Raji (cell line): ENCODE data around the gene GPT2.

Experiments
- POLR2A ChIP-seq: IDR thresholded peaks from 2 replicates; pipeline ENCODE4 v1.6.1; 2011; ENCODE audit warnings: low read depth, low read length, control low read depth; ENCODE audit not compliant: insufficient read depth

The GPT2 gene

DNA sequence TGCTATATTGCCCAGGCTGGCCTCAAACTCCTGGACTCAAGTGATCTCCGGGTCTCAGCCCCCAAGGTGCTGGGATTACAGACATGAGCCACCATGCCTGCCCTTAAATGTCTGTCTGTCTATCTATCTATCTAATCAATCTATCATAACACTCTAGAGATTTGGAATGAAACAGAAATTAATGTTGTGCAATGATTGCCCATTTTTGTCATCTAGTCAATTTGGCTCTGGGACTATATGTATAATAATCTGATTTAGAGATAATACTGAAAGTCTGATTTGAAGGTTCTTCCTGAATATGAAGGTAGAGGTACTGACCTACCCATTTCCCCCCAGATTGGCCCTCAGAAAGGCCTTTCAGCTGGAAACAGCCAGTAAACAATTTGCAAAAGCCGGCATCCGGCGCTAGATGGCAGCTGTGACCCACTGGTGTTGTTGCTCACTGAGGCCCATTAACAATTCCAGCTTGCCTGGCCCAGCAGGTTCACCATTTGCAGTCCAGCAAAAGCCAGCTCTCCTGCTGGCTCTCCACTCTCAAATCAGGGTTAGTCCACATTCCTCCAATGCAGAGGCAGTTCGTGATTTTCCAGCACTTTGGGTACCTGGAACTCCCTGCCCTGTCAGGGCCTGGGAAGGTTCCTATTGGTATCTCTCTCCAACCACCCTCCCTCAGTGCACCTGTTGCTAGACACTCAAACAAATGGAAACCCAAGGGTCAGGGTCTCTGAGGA is 30.3 kb upstream of the GPT2 start:
- TF ChIP-seq POLR2A = no peak

DNA sequence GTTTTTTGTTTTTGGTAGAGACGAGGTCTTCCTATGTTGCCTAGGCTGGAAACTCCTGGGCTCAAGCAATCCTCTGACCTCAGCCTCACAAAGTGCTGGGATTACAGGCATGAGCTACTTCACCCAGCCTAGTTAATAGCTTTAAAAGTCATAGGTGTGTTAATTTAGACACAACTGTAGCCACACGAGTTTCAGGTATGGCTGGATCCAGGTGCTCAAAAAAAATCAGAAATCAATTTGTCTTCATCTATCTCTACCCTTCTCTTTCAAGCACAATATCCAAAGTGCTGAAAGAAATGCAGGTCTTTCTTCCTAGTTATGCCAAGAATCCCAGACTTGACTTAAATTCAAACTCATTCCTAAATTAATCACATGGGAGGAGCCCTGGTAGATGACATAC is 29.3 kb upstream of the GPT2 start:
- no peak for TF ChIP-seq POLR2A

DNA sequence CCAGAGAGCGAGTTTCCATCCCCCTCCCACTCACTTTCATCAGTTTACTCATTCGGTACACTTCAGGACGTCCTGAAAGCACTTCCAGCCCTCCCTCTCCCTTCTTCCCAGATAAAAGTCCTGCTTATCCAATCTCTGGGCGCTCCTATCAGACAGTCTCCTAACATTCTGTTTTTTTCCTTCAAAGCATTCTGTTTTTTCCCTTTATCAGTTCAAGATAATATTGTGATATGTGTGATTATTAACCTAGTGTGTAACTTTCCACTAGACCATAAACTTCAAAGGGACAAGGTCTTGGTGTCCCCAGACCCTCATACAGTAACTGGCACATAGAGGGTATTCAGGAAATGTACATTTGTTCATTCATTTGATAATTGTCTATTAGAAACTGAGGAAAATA is 28.8 kb upstream of the GPT2 start:
- no peak for TF ChIP-seq POLR2A

DNA sequence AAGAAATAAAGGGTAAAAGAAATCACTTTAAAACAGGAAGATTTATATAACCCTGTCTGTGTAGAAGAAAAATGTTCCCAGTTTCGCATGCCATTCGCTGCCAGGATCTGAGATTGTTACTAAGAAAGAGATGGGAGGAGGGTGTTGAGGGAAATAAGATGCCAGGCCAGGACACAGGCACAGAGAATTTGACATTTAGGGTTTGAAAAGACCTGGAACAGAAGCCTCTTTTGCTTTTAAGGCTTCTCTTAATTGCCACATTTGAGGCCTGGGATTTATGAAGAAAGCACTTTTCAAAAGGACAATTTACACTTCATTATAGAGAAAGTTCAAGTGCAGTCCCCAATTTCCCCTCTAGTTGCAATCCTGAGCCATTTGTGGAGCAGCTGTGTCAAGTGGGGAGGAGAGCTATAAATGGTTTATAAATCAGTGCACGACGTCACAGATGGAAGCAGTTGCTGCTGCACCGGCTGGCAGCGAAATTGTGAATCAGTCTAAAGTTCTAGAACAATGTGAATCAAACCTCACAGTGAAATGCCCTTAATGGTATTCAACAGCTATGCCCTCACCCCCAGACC is 26.7 kb upstream of the GPT2 start:
- no peak for TF ChIP-seq POLR2A

DNA sequence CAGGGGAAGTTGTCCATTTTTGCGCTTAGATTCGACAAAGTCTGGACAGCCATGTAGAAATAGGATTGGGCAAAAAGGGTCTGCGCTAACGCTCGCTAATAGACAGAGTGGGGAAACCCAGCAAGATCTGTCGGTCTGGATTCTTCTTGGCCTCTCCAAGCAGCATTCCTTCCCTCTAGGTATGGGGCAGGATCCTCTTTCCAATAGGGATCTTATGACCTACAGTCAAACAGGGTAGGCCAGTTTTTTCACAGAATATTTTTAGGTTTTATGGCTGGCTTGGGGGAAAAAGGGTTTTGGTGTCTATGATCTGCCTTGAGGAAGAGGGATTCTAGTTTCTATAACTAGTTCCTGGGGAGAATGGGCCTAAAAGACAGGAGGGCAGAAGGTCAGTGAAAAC is 26.0 kb upstream of the GPT2 start:
- TF ChIP-seq POLR2A = no peak

DNA sequence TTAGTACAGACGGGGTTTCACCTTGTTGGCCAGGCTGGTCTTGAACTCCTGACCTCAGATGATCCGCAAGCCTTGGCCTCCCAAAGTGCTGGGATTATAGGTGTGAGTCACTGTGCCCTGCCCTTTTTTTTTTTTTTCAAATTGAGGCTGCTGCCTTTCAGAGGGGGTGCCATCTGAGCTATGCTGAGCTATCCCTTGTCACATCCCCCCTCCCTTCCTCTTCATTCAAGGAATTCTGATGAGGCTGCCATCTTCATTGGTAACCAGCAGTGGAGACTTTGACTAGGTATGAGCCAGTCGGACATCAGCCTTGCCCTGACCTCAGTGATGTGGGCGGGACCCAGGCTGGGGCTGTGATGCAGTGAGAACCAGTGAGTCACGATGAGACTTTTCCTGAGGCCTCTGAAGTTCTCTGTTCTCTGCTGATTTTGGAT is 24.4 kb upstream of the GPT2 start:
- no peak for TF ChIP-seq POLR2A

DNA sequence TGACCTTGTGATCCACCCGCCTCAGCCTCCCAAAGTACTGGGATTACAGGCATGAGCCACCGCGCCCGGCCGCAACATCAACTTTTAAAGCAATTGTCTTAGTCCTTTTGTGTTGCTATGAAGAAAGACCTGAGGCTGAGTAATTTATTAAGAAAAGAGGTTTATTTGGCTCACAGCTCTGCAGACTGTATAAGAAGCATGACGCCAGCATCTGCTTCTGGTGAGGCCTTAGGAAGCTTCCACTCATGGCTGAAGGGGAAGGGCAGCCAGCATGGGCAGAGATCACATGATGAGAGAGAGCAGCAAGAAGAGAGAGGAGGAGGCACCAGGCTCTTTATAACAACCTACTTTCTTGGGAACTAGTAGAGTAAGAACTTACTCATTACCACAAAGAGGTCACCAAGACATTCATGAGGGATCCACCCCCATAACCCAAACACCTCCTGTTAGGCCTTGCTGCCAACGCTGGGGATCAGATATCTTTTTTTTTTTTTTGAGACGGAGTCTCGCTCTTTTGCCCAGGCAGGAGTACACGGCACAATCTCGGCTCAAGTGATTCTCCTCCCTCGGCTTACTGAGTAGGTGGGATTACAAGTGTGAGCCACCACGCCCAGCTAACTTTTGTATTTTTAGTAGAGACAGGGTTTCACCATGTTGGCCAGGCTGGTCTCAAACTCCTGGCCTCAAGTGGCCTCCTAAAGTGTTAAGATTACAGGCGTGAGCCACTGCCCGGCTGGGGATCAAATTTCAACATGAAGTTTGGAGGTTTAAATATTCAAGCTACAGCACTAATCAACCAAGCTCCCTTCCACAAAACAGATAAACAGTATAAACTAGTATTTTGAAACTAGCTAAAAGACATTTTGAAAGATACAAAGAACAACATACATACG is 21.4 kb upstream of the GPT2 start:
- no peak for TF ChIP-seq POLR2A

DNA sequence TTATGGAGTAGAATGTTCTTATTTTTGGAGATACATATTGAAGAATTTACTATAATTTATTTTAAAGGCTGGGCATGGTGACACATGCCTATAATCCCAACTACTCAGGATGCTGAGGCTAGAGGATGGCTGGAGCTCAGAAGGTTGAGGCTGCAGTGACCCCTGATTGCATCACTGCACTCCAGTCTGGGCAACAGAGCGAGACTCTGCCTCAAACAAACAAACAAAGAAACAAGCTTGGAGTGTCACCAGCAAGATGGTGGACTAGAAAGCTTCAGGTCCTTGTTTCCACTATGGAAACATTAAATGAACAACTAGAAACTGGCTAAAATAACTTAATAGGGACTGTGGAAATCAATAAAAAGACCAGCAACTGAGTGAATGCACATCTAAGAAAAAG is 17.9 kb upstream of the GPT2 start:
- TF ChIP-seq POLR2A = no peak

DNA sequence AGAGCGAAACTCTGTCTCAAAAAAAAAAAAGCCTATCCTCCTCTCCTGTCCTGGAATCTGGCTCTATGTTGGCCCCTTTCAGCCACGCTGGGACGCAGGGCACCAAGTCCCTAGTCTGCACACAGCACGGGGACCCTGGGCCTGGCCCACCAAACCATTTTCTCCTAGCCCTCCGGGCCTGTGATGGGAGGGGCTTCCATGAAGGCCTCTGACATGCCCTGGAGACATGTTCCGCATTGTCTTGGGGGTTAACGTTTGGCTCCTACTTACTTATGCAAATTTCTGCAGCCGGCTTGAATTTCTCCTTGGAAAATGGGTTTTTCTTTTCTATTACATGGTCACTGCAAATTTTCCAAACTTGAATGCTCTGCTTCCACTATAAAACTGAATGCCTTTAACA is 12.6 kb upstream of the GPT2 start:
- TF ChIP-seq POLR2A = no peak

DNA sequence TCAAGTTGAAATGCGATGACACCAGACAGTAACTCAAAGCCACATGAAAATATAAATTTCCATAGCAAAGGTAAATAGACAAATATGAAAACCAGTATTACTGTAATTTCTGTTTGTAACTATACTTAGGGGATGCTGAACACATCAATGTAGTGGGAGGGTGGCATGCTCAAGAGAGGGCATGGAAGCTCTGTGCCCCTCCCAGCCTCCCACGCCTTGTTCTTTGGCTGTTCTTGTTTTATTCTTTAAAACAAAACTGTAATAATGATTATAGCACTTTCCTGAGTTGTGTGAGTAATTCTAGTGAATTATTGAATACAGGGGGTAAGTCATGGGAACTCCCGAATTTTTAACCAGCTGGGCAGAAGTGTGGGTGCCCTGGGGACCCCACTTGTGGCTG is 11.0 kb upstream of the GPT2 start:
- no peak for TF ChIP-seq POLR2A

DNA sequence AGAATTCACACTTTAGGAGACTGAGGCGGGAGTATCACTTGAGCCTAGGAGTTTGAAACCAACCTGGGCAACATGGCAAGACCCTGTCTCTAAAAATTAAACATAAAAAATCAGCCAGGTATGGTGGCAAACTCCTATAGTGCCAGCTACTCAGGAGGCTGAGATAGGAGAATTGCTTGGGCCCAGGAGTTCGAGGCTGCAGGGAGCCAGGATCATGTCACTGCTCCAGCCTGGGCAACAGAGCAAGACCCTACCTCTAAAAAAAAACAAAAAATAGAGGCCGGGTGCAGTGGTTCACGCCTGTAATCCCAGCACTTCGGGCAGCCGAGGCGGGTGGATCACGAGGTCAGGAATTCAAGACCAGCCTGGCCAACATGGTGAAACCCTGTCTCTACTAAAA is 8.9 kb upstream of the GPT2 start:
- no peak for TF ChIP-seq POLR2A

DNA sequence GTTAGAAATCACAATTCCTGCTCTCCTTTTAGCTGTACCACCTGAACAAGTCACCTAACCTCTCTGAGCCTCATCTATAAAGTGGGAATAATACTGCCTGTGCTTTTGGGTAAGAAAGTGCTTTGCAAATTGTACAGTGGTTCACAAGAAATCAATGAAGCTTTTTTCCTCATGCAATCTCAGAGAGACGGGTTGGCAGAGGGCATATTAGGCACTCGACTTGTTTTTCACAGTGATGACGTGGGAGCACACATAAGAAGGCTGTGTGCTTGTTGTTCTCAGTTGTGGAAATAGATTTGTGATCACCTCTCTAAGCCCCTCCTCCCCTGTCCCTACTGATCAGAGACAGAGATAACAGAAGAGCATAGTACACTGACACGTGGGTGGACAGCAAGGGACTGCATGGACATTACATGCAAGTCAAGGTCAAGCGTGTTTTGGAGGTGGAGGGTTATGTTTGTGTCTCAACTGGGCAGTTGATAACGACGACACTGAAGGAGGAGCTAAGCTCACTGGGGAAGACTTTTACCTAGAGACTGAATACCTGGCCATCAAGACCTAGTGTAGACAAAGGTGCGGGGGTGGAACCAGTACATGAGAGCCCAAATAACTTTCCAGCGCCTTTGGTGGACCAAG is 1.7 kb upstream of the GPT2 start:
- TF ChIP-seq POLR2A = no peak

DNA sequence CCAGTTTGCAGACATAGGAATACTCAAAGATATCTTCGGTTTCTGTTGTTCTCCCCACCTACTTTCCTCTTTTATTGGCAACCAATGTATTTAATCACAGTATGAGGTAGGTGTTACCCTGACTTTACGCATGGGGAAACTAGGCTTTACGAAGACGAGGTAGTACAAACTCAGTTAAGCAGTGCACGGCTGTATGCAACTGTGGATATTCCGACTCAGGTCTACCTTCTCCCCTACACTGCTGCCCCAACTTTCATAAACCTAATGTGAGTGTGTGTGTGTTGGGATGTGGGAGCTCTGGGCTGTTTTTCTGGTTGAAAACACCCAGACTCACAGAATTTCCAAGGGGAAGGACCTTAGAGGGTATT is 1.2 kb upstream of the GPT2 start:
- TF ChIP-seq POLR2A = no peak

DNA sequence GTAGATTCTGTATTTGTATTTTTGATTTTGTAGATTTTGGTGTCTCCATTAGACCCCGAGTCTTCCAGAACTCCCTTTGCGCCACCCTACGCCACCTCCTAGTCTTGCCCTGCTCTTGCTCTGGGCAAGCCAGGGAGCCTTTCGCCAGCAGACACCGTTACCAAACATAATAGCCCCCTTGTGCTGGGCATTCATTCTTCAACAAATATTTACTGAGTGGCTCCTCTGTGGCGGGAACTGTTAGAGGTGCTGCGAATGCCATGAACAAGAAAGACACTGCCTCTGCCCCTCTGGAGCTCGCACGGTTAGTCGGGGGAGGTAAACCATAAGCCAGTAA is 841 bp upstream of the GPT2 start:
- TF ChIP-seq POLR2A = no peak

DNA sequence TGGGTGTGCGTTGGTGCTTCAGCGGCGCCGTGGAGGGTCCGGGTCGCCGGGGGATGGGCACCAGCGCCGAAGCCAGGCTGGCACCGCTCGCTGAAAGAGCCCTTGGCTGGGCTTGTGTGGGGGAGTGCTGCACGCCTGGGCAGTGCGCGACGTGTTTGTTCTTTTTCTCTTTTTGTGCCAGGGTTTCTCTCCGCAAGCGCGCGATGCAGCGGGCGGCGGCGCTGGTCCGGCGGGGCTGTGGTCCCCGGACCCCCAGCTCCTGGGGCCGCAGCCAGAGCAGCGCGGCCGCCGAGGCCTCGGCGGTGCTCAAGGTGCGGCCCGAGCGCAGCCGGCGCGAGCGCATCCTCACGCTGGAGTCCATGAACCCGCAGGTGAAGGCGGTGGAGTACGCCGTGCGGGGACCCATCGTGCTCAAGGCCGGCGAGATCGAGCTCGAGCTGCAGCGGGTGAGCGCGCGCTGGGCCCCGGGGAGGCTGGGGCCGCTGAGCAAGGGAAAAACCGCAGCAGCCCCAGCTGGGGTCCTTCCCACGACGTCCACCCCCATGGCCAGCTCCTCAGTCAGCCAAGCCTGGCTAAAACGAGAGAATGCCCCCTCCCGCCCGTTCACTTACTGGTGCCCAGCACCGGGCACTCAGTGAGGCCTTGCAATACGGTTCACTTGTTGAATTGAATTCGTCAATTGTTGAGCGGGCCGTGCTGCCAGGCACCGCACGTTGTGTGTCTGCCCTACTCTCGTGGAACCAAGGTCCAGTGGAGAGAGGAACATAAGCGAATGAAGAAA is 541 bp downstream of the GPT2 start:
- no peak for TF ChIP-seq POLR2A
